GM21447 (cell line): ENCODE data around the gene CLEC2D.
"Not testable (repeated sequence)": the region's sequence is repeated elsewhere in the genome, so short reads cannot be mapped to it uniquely, and the experiment has no call there.

Experiments used
- ATAC-seq: cut with Tn5 transposase; IDR thresholded peaks from one replicate; pipeline ENCODE4 v1.9.1; 2021; ENCODE audit not compliant: unreplicated experiment

The CLEC2D gene

GRCh38 chr12:9725213-9725870 lies 55.8 kb downstream of the CLEC2D start:
- no peak for ATAC-seq

GRCh38 chr12:9727813-9728212 lies 58.3 kb downstream of the CLEC2D start:
- no peak for ATAC-seq

- ATAC-seq, result no peak
Observed at GRCh38 chr12:9729082-9729481, 59.6 kb downstream of the CLEC2D start.

- ATAC-seq, result peak; percentile 31
Observed at GRCh38 chr12:9730011-9730410, 60.5 kb downstream of the CLEC2D start.

GRCh38 chr12:9730591-9730990 lies 61.1 kb downstream of the CLEC2D start:
- ATAC-seq, result no peak

- ATAC-seq, result no peak
Observed at GRCh38 chr12:9731393-9731792, 61.9 kb downstream of the CLEC2D start.

- peak; percentile 37 for ATAC-seq
Observed at GRCh38 chr12:9731797-9732196, 62.3 kb downstream of the CLEC2D start.

- ATAC-seq, result no peak
Observed at GRCh38 chr12:9732921-9733461, 63.5 kb downstream of the CLEC2D start, which contains the start of gene CLECL1. TSS of gene CLECL1 (minus strand) at chr12:9733097.

- ATAC-seq, result no peak
Observed at GRCh38 chr12:9735601-9736000, 66.1 kb downstream of the CLEC2D start.

- no peak for ATAC-seq
Observed at GRCh38 chr12:9736936-9737705, 67.6 kb downstream of the CLEC2D start.

- not testable (repeated sequence) for ATAC-seq
Observed at GRCh38 chr12:9738905-9739304, 69.4 kb downstream of the CLEC2D start.

GRCh38 chr12:9739404-9740105 lies 70.0 kb downstream of the CLEC2D start:
- ATAC-seq, result not testable (repeated sequence)

GRCh38 chr12:9740106-9740750 lies 70.7 kb downstream of the CLEC2D start:
- no peak for ATAC-seq

GRCh38 chr12:9741726-9742125 lies 72.2 kb downstream of the CLEC2D start:
- peak; percentile 72 for ATAC-seq

GRCh38 chr12:9742661-9743060 lies 73.1 kb downstream of the CLEC2D start:
- ATAC-seq, result peak; percentile 39

- ATAC-seq, result no peak
Observed at GRCh38 chr12:9745199-9745598, 75.7 kb downstream of the CLEC2D start.
